ENCODE data around the gene TMEM213. TPM values are rescaled to one million over a fixed set of nuclear protein-coding genes. Genes with fewer than 3 reads are reported as not detected.
A peak's percentile ranks its signal among the peaks of the same experiment; 100 is the strongest.

TMEM213 gene
- total RNA-seq, 1 donor from 2014 or later, result not detected

DNA sequence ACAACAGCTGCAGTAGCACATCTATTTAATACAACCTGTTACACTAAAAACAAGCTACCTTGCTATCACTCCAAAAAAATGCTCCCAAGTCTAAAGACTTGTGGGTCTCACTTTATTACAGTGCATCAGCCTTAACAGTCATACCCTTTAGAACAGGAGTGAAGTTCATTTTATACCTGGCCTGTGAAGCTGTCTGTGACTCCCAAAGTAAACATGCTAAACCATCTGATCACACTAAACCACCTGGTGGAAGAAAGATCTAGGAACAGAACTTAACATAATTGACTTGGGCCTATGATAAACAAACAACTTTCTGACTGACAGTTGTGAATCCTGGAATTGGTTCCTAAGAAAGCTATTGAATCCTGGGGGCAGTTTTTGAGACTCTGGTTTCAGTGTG, 81.1 kb downstream of the TMEM213 start:
- peaks cover 7% of the 10 kb centered on the region for H3K36me3 Mint-ChIP-seq (ENCODE audit: low read depth, unreplicated experiment)
- no peak overlapping the region for H3K4me3 Mint-ChIP-seq (ENCODE audit: unreplicated experiment)
- TF ChIP-seq, protein P1, sequence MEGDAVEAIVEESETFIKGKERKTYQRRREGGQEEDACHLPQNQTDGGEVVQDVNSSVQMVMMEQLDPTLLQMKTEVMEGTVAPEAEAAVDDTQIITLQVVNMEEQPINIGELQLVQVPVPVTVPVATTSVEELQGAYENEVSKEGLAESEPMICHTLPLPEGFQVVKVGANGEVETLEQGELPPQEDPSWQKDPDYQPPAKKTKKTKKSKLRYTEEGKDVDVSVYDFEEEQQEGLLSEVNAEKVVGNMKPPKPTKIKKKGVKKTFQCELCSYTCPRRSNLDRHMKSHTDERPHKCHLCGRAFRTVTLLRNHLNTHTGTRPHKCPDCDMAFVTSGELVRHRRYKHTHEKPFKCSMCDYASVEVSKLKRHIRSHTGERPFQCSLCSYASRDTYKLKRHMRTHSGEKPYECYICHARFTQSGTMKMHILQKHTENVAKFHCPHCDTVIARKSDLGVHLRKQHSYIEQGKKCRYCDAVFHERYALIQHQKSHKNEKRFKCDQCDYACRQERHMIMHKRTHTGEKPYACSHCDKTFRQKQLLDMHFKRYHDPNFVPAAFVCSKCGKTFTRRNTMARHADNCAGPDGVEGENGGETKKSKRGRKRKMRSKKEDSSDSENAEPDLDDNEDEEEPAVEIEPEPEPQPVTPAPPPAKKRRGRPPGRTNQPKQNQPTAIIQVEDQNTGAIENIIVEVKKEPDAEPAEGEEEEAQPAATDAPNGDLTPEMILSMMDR (IDR thresholded peaks at IDR 0.05; ENCODE audit: unreplicated experiment), result no peak
- DNase-seq (ENCODE audit: low spot score), result no peak
- H3K9me3 Mint-ChIP-seq (ENCODE audit: unreplicated experiment), result no peaks in the 10 kb centered on the region
- H3K27me3 Mint-ChIP-seq (ENCODE audit: unreplicated experiment), result no peaks in the 10 kb centered on the region
- no peaks in the 10 kb centered on the region for H3K4me1 Mint-ChIP-seq (ENCODE audit: unreplicated experiment)
- H3K27ac Mint-ChIP-seq (ENCODE audit: unreplicated experiment), result no peak overlapping the region

DNA sequence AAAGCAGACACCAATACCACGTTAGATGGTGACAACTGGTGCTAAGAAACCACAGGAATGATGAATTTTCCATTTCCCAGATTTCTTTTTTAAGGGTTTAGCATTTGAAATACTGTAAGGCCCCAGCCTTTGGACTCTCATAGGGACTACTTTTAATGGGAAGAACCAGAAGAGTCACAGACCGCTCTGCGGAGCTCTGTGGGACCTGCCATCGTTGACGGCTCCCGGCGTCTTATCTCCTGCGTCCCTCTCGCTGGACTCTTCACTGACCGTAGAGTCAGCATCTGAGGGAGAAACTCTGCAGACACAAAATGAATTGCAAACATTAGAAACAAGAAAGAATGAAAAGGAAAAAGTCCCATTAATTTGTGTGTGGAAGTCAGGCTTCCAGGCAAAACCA, 81.6 kb downstream of the TMEM213 start:
- no peaks in the 10 kb centered on the region for H3K4me1 Mint-ChIP-seq (ENCODE audit: unreplicated experiment)
- no peak overlapping the region for H3K27ac Mint-ChIP-seq (ENCODE audit: unreplicated experiment)
- no peak for DNase-seq (ENCODE audit: low spot score)
- no peaks in the 10 kb centered on the region for H3K9me3 Mint-ChIP-seq (ENCODE audit: unreplicated experiment)
- H3K4me3 Mint-ChIP-seq (ENCODE audit: unreplicated experiment), result peak overlapping the region; percentile 4
- TF ChIP-seq, protein P1 (IDR thresholded peaks at IDR 0.05; ENCODE audit: unreplicated experiment), result no peak
- H3K36me3 Mint-ChIP-seq (ENCODE audit: low read depth, unreplicated experiment), result peaks cover 7% of the 10 kb centered on the region
- no peaks in the 10 kb centered on the region for H3K27me3 Mint-ChIP-seq (ENCODE audit: unreplicated experiment)

DNA sequence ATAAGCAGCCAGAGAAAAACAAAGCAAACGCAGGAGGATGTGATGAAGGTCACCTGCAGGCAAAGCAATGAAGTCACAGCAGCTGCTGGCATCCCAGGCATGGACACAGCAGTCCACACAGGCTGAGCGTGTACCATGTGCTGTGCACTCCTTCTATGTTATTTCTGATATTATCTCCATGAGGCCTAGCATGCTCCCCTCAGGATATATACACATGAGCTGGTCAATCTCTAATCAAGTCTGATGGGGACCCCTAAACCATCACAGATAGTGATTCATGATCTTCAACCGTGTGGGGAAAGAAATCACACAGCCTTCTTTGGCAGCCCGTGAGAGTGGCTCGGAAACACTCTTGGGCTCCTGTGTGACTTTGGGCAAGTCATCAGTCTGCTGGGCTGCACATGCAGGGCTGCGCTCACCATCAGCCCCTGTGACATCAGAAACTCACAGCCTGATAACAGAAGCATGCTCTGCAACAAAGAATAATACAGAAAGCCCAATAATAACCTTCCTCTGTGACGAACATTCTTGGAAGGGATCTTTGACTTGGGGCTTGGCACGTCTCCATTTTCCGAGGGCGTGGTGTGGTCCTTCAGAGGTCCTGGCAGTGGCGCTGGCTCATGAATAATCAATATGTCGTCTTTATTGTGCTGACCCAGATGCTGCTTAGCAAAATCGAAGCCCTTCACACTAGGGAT, 83.2 kb downstream of the TMEM213 start:
- H3K36me3 Mint-ChIP-seq (ENCODE audit: low read depth, unreplicated experiment), result peaks cover 7% of the 10 kb centered on the region
- no peak overlapping the region for H3K4me3 Mint-ChIP-seq (ENCODE audit: unreplicated experiment)
- no peak overlapping the region for H3K27ac Mint-ChIP-seq (ENCODE audit: unreplicated experiment)
- TF ChIP-seq, protein P1 (IDR thresholded peaks at IDR 0.05; ENCODE audit: unreplicated experiment), result no peak
- H3K27me3 Mint-ChIP-seq (ENCODE audit: unreplicated experiment), result no peaks in the 10 kb centered on the region
- no peak for DNase-seq (ENCODE audit: low spot score)
- no peaks in the 10 kb centered on the region for H3K4me1 Mint-ChIP-seq (ENCODE audit: unreplicated experiment)
- H3K9me3 Mint-ChIP-seq (ENCODE audit: unreplicated experiment), result no peaks in the 10 kb centered on the region

DNA sequence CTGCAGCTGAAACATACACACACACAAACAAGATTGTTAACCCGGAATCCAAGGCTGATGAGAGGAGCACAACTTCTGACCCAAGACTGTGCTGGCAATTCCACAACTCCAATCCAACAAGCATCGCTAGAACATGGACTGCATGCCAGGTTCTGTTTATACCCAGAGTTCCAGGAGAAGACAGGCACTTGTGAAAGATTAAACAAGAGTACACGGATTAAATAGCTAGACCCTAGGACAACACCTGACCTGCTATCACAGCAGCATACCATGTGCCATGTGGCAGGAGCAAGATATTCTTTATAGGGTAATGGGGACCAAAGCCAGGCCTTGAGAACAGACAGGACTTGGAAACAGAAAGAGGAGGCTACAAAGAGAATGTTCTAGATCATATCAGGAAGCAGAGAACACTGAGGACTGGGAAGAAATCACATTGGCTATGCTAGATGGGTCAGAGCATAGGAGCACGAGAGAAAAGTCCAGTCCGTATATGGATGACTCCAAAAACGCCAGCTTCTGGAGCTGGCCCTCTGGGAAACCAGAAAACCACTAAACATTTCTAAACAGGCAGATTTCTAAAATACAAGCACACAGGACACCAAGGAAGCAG, 83.9 kb downstream of the TMEM213 start:
- no peaks in the 10 kb centered on the region for H3K4me1 Mint-ChIP-seq (ENCODE audit: unreplicated experiment)
- no peak overlapping the region for H3K27ac Mint-ChIP-seq (ENCODE audit: unreplicated experiment)
- H3K36me3 Mint-ChIP-seq (ENCODE audit: low read depth, unreplicated experiment), result peaks cover 7% of the 10 kb centered on the region
- TF ChIP-seq, protein P1 (IDR thresholded peaks at IDR 0.05; ENCODE audit: unreplicated experiment), result no peak
- H3K4me3 Mint-ChIP-seq (ENCODE audit: unreplicated experiment), result no peak overlapping the region
- no peak for DNase-seq (ENCODE audit: low spot score)
- H3K27me3 Mint-ChIP-seq (ENCODE audit: unreplicated experiment), result no peaks in the 10 kb centered on the region
- H3K9me3 Mint-ChIP-seq (ENCODE audit: unreplicated experiment), result no peaks in the 10 kb centered on the region

DNA sequence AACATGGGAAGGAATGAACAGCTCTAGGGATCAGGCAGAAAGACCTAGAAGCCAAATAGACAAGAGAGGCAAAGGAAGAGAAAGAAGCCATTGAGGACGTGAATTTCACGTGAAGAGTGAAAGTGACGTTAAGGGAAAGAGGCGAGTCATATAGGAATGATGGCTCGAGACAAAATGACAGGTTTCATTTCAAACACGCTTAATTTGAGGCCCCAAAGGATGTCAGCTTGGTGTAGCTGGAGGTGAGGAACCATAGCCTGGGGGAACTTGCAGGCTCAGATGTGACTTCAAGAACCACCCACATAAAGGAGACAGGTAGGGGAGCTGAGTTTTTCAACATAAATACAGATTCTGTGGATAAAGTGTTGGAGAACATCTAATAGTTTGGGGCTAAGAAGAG, 84.5 kb downstream of the TMEM213 start:
- Mint-ChIP-seq H3K4me3 (ENCODE audit: unreplicated experiment) (no peak overlapping the region), H3K27me3 (ENCODE audit: unreplicated experiment) (no peaks in the 10 kb centered on the region), H3K4me1 (ENCODE audit: unreplicated experiment) (no peaks in the 10 kb centered on the region), H3K36me3 (ENCODE audit: low read depth, unreplicated experiment) (peaks cover 7% of the 10 kb centered on the region), H3K27ac (ENCODE audit: unreplicated experiment) (no peak overlapping the region), H3K9me3 (ENCODE audit: unreplicated experiment) (no peaks in the 10 kb centered on the region)
- TF ChIP-seq, protein P1 (IDR thresholded peaks at IDR 0.05; ENCODE audit: unreplicated experiment), result no peak
- no peak for DNase-seq (ENCODE audit: low spot score)

Measured in endothelial cell (in vitro differentiated cells).